ENCODE measurements around the gene NTM. TPM values are rescaled to one million over a fixed set of nuclear protein-coding genes. Genes with fewer than 3 reads are reported as not detected.

NTM gene
- total RNA-seq, 1 donor from 2014 or later: not detected

- no peak for TF ChIP-seq CTCF (IDR thresholded peaks at IDR 0.05)
- ChIA-PET CTCF (no interaction called here), POLR2A (no interaction called here)
- intact Hi-C loops (cut with micrococcal nuclease): no loop called here
- ATAC-seq (ENCODE audit: low read depth) (no peak), DNase-seq (no peak)
- no peak overlapping the region for H3K27ac Mint-ChIP-seq
- H3K27me3 Mint-ChIP-seq: no peaks in the 10 kb centered on the region
- H3K36me3 Mint-ChIP-seq (ENCODE audit: low read depth): no peaks in the 10 kb centered on the region
- no peak overlapping the region for H3K4me3 Mint-ChIP-seq
- no peaks in the 10 kb centered on the region for H3K9me3 Mint-ChIP-seq
- no peaks in the 10 kb centered on the region for H3K4me1 Mint-ChIP-seq
Observed at GRCh38 chr11:131349368-131350086, 20.9 kb upstream of the NTM start.

- no peak overlapping the region for H3K4me3 Mint-ChIP-seq
- CTCF ChIA-PET: no interaction called here
- POLR2A ChIA-PET: no interaction called here
- no peak for DNase-seq
- intact Hi-C loops (cut with micrococcal nuclease): no loop called here
- H3K36me3 Mint-ChIP-seq (ENCODE audit: low read depth): no peaks in the 10 kb centered on the region
- TF ChIP-seq CTCF (IDR thresholded peaks at IDR 0.05): no peak
- ATAC-seq (ENCODE audit: low read depth): no peak
- H3K4me1 Mint-ChIP-seq: no peaks in the 10 kb centered on the region
- no peak overlapping the region for H3K27ac Mint-ChIP-seq
- H3K27me3 Mint-ChIP-seq: no peaks in the 10 kb centered on the region
- no peaks in the 10 kb centered on the region for H3K9me3 Mint-ChIP-seq
Observed at GRCh38 chr11:131350872-131351271, 19.5 kb upstream of the NTM start.

- H3K27ac Mint-ChIP-seq: no peak overlapping the region
- no peak overlapping the region for H3K4me3 Mint-ChIP-seq
- intact Hi-C loops (cut with micrococcal nuclease): no loop called here
- ChIA-PET CTCF (no interaction called here), POLR2A (no interaction called here)
- H3K27me3 Mint-ChIP-seq: no peaks in the 10 kb centered on the region
- no peak for DNase-seq
- no peak for ATAC-seq (ENCODE audit: low read depth)
- no peaks in the 10 kb centered on the region for H3K36me3 Mint-ChIP-seq (ENCODE audit: low read depth)
- no peaks in the 10 kb centered on the region for H3K4me1 Mint-ChIP-seq
- no peaks in the 10 kb centered on the region for H3K9me3 Mint-ChIP-seq
- TF ChIP-seq CTCF (IDR thresholded peaks at IDR 0.05): no peak
Observed at GRCh38 chr11:131351848-131352247, 18.6 kb upstream of the NTM start.

- H3K4me3 Mint-ChIP-seq: no peak overlapping the region
Observed at GRCh38 chr11:131353766-131354165, 16.6 kb upstream of the NTM start.

GRCh38 chr11:131354251-131354701, 16.1 kb upstream of the NTM start:
- H3K36me3 Mint-ChIP-seq (ENCODE audit: low read depth): no peaks in the 10 kb centered on the region
- H3K4me1 Mint-ChIP-seq: no peaks in the 10 kb centered on the region
- no peaks in the 10 kb centered on the region for H3K27me3 Mint-ChIP-seq
- no peak for DNase-seq
- no peak overlapping the region for H3K27ac Mint-ChIP-seq
- no peak overlapping the region for H3K4me3 Mint-ChIP-seq
- H3K9me3 Mint-ChIP-seq: no peaks in the 10 kb centered on the region
- ATAC-seq (ENCODE audit: low read depth): no peak
- ChIA-PET POLR2A (no interaction called here), CTCF (no interaction called here)
- intact Hi-C loops (cut with micrococcal nuclease): no loop called here
- TF ChIP-seq CTCF (IDR thresholded peaks at IDR 0.05): no peak

More at GRCh38 chr11:131353766-131354165, 16.6 kb upstream of the NTM start:
- H3K27me3 Mint-ChIP-seq: no peaks in the 10 kb centered on the region
- CTCF ChIA-PET: no interaction called here
- DNase-seq (no peak), ATAC-seq (ENCODE audit: low read depth) (no peak)
- POLR2A ChIA-PET: no interaction called here
- H3K9me3 Mint-ChIP-seq: no peaks in the 10 kb centered on the region
- no peak for TF ChIP-seq CTCF (IDR thresholded peaks at IDR 0.05)
- intact Hi-C loops (cut with micrococcal nuclease): no loop called here
- H3K4me1 Mint-ChIP-seq: no peaks in the 10 kb centered on the region
- H3K27ac Mint-ChIP-seq: no peak overlapping the region
- H3K36me3 Mint-ChIP-seq (ENCODE audit: low read depth): no peaks in the 10 kb centered on the region
